Measurements from ENCODE around the gene ACKR4.

ACKR4 gene

GRCh38 chr3:132622148-132622547 is 25.1 kb downstream of the ACKR4 start:
- TF ChIP-seq, protein P1, sequence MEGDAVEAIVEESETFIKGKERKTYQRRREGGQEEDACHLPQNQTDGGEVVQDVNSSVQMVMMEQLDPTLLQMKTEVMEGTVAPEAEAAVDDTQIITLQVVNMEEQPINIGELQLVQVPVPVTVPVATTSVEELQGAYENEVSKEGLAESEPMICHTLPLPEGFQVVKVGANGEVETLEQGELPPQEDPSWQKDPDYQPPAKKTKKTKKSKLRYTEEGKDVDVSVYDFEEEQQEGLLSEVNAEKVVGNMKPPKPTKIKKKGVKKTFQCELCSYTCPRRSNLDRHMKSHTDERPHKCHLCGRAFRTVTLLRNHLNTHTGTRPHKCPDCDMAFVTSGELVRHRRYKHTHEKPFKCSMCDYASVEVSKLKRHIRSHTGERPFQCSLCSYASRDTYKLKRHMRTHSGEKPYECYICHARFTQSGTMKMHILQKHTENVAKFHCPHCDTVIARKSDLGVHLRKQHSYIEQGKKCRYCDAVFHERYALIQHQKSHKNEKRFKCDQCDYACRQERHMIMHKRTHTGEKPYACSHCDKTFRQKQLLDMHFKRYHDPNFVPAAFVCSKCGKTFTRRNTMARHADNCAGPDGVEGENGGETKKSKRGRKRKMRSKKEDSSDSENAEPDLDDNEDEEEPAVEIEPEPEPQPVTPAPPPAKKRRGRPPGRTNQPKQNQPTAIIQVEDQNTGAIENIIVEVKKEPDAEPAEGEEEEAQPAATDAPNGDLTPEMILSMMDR (conservative IDR thresholded peaks at IDR 0.05; ENCODE audit: low read depth) = no peak
- H3K27ac ChIP-seq = no peak overlapping the region
- POLR2A ChIA-PET (ENCODE audit: low non-redundant PET) = no interaction called here
- DNase-seq (ENCODE audit: low spot score) = no peak
- CTCF ChIA-PET = no interaction called here

DNA sequence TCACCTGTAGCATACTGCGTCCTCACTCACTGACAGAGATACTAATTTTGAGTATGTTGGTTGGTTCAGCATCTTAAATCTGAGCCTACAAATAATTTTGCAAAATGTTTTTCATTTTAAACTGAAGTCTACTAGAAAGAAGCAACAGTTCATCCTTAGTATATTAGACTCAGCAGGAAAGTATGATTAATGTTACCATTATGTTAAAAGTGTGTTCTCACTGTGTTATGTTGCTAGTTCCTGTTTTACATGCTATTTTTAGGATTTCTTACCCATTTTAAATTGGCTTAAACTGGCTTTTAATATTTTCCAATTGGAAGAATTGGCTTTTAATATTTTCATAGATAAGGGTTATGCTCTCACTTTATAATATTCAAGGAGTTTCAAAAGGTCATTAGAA is 25.7 kb downstream of the ACKR4 start:
- ChIA-PET POLR2A (ENCODE audit: low non-redundant PET) (no interaction called here), CTCF (no interaction called here)
- no peak for DNase-seq (ENCODE audit: low spot score)
- no peak overlapping the region for H3K27ac ChIP-seq
- TF ChIP-seq, protein P1 (conservative IDR thresholded peaks at IDR 0.05; ENCODE audit: low read depth) = no peak

DNA sequence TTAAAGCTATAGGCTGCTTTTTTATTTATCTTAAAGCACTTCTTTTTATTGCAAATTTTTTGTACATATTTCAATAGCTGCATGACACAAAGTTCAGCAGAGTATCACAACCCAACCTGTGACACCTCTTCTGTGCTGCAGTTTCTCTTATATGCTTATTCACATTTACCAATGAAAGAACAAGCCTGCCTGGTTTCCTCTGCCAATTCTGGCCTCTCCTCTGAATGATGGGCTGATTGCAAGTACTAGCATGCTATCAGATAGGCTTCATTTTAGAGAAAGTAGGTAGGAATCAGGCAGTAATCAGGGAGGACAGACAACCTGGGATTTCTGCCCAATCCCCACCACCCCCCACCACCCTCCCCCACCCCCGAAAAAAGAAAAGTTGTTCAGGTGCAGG is 26.6 kb downstream of the ACKR4 start:
- CTCF ChIA-PET = no interaction called here
- POLR2A ChIA-PET (ENCODE audit: low non-redundant PET) = no interaction called here
- DNase-seq (ENCODE audit: low spot score) = no peak
- TF ChIP-seq, protein P1 (conservative IDR thresholded peaks at IDR 0.05; ENCODE audit: low read depth) = no peak
- H3K27ac ChIP-seq = no peak overlapping the region

GRCh38 chr3:132624790-132625189 is 27.7 kb downstream of the ACKR4 start:
- H3K27ac ChIP-seq = no peak overlapping the region
- ChIA-PET POLR2A (ENCODE audit: low non-redundant PET) (no interaction called here), CTCF (no interaction called here)
- DNase-seq (ENCODE audit: low spot score) = no peak
- TF ChIP-seq, protein P1 (conservative IDR thresholded peaks at IDR 0.05; ENCODE audit: low read depth) = no peak

DNA sequence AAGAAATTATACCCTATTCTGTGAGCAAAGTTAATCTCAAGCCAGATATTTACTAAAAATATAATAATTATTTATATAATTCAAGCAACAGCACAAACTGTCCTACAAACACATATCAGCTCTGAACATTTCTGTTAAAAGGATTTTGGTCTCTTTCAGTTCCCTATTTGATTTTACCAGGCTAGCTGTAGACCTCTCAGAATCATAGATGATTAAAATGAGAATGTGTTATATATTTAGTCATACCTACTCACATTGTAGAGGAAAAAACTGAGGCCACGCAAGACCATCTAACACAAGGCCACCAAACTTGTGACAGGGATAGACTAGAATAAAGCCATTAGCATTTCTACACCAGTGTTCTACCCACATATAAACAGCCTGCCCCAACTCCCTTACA is 28.5 kb downstream of the ACKR4 start:
- TF ChIP-seq, protein P1 (conservative IDR thresholded peaks at IDR 0.05; ENCODE audit: low read depth) = no peak
- ChIA-PET POLR2A (ENCODE audit: low non-redundant PET) (no interaction called here), CTCF (interaction anchor here (0.6 kb wide), 1 partner anchor 66 kb away, joined by 3 read pairs; no protein-coding TSS in a partner anchor)
- no peak overlapping the region for H3K27ac ChIP-seq
- DNase-seq (ENCODE audit: low spot score) = no peak

GRCh38 chr3:132626955-132627354 is 29.9 kb downstream of the ACKR4 start:
- TF ChIP-seq, protein P1 (conservative IDR thresholded peaks at IDR 0.05; ENCODE audit: low read depth) = no peak
- ChIA-PET CTCF (no interaction called here), POLR2A (ENCODE audit: low non-redundant PET) (no interaction called here)
- peak overlapping the region; percentile 54 for H3K27ac ChIP-seq
- DNase-seq (ENCODE audit: low spot score) = no peak

- no peak overlapping the region for H3K27ac ChIP-seq
- TF ChIP-seq, protein P1 (conservative IDR thresholded peaks at IDR 0.05; ENCODE audit: low read depth) = no peak
- ChIA-PET POLR2A (ENCODE audit: low non-redundant PET) (no interaction called here), CTCF (no interaction called here)
- DNase-seq (ENCODE audit: low spot score) = no peak
These were observed 31.1 kb downstream of the ACKR4 start for GRCh38 chr3:132628157-132628556.
